Islet precursor cell (in vitro differentiated cells): Measurements from ENCODE around the gene NRN1L.

Experiments
- DNase-seq: peaks from one replicate; pipeline ENCODE4 v3.0.0-alpha.2; 2018

Gene NRN1L

DNA sequence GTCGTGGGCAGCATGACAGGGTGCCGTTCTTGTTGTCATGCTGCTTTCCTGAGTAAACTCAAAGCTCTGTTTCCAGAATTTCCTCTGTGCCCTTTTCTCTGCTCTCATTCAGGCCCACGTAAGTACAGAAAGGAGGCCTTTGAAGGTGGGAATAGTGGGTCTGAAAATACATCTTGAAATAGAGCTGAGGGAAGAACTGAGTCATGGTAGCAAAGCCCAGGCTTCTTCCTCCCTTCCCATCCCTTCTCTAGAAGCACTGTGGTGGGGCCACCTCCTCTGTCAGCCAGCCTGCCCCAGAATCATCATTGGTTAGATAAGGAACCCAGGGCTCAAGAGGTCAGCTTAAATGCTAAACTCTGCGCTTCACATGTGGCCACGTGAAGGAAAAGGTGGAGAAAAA, 37.5 kb downstream of the NRN1L start:
- DNase-seq = no peak

- DNase-seq = no peak
Measured at GRCh38 chr16:67922740-67923139, 38.1 kb downstream of the NRN1L start.

GRCh38 chr16:67923414-67924116, 38.9 kb downstream of the NRN1L start:
- DNase-seq = no peak

DNA sequence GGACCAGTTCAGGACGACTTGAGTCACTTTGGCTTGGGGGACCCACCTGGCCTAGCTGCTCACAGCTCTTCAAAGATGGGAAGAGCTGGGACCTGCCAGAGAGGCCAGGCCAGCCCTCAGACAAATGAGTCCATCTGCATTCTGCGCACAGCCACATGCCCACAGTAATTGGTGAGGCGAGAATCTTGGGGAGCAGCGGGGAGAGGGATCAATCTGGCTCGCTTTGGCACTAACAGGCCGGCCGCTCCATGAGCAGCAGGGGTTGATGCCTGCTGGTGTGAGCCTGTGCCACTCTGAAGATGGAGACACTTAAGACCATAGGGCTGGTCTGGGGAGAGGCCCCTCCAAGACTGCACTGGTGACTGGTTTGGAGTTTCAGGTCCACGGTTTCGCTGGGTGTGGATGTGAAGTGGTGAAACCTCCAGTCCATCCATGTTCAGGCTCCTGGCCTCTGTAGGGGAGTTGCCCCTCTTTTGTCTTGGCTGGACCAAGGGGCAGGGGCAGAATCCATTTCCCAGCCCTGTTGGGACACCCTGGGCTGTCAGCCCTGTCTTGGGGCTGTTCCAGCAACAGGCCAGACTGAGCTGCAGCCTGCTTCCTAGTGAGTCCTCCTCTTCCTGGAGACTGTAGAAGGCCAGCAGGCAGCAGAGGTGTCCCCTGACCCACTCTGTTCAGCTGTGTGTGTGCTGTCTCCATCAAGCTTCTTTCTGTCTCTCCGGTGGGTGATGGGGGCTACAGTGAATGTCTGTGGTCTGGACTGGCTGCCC, 39.6 kb downstream of the NRN1L start:
- no peak for DNase-seq

DNA sequence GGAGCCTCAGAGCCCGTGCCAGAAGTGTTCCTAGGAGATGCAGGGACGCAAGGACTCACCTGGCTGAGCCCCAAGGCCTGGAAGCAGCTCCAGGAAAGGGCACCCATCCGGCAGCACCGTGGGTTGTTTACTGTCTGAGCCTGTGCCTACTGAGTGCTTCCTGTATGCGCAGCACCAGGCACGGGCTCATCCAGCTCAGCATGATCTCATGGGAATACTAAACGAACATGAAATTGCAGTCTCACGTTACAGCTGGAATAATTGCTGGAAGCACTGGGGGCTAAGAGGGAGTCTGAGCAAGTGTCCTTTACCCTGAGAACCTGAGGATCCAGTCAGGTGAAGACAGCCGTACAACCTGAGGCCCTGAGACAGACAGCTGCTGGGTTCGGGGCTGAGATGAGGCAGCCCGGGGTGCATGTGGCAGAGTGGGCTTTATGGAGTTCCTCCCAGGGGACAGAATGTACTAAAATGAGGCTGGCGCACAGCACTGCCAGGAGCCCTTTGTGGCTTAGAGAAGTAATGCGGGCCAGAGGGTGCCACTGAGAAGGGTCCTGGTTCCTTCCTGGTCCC, 41.6 kb downstream of the NRN1L start:
- DNase-seq = no peak

DNA sequence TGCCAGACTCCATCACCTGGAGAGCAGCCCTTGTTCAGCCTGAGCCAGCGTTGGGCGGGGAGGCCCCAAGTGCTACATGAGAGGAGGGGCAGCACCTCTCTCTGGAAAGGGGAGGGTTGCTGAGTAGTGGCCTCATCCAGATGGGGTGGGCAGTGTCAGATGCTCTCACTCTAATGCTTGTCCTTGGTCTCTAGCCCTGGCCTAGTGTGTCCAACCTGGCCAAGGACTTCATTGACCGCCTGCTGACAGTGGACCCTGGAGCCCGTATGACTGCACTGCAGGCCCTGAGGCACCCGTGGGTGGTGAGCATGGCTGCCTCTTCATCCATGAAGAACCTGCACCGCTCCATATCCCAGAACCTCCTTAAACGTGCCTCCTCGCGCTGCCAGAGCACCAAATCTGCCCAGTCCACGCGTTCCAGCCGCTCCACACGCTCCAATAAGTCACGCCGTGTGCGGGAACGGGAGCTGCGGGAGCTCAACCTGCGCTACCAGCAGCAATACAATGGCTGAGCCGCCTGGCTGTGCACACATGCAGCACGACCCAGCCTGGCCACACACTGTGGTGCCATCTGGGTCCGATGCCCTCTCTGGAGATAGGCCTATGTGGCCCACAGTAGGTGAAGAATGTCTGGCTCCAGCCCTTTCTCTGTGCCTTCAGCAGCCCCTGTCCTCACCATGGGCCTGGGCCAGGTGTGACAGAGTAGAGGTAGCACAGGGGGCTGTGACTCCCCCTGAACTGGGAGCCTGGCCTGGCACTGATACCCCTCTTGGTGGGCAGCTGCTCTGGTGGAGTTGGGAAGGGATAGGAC, 42.7 kb downstream of the NRN1L start:
- DNase-seq = no peak

DNA sequence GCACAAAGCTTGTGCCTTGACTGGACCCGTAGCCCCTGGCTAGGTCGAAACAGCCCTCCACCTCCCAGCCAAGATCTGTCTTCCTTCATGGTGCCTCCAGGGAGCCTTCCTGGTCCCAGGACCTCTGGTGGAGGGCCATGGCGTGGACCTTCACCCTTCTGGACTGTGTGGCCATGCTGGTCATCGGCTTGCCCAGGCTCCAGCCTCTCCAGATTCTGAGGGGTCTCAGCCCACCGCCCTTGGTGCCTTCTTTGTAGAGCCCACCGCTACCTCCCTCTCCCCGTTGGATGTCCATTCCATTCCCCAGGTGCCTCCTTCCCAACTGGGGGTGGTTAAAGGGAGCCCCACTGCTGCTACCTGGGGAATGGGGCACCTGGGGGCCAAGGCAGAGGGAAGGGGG, 43.5 kb downstream of the NRN1L start:
- DNase-seq = no peak

- DNase-seq = peak; percentile 84
Measured at GRCh38 chr16:67928561-67929364, 44.1 kb downstream of the NRN1L start.

DNA sequence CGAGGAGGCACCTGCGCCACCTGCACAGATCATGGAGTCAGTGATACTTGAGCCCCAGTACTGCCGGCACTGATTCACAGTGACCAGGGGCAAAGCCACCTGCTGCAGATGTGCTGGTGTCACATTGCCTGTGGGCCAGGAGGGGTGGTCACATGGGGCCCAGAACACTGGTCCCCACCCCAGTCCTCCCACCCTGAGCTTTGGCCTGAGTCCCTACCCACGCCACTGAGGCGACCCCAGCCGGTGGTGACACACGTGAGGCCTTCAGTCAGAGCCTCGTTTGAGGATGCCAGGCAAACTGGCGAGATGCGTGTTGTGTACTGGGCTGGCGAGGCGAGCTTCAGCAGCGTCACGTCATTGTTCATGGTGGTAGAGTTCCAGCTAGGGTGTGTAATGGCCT, 45.5 kb downstream of the NRN1L start:
- no peak for DNase-seq

GRCh38 chr16:67930678-67931211, 46.1 kb downstream of the NRN1L start:
- DNase-seq = no peak

DNA sequence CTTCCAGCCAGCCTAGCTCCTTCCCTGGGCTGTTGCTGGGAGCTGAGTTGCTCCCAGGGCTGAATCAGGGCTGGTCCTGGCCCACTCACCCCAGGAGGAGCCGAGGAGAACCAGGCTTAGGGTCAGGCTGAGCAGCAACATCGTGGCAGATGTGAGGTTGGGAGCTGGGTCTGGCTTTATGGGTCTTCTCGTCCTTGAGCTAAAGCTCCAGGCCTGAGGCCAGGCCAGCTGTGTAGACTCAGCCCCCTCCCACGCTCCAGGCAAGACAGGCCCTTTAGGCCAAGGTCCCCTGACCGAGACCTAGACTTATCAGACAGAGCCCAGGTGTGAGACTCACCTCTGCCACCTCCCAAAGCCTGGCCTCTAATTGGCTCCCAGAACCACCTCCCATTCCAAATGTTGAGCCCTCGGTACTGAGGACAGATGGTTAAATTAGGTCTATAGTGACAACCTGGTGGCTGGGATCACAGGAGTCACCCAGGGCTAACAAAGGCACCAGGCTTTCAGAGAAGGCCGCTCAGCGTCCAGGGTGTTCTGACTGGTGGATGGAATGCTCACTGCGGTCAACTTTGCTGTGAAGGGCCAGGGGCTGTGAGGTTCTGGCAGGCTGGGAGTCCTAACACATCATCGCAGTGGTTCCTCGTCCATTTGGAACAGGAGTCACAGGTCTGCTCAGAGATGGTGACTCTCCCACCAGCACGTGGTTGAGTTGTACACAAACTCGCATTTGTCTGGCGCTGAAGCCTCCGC, 47.2 kb downstream of the NRN1L start, which contains the start of gene CTRL:
Gene CTRL, minus strand, starts transcription at position 151 of the 750 bp plus-strand sequence. Its CDS starts 10 bp downstream, at position 141.
- peak; percentile 71 for DNase-seq

DNA sequence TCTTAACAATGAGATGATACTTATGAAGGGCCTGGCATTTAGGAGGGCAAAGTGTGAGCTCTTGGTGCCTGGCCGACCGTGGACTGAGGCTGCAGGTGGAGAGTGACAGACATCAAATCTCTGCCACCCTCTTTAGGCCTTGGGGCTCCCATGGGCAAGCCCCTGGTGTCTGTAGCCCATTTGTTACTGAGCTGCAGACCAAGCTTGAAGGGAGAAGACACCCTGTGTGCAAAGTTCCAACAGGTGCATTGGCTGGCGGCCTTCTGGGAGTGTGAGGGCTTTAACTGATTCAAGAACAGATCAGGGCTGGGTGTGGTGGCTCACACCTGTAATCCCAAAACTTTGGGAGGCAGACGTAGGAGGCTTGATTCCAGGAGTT, 47.8 kb downstream of the NRN1L start:
- no peak for DNase-seq

DNA sequence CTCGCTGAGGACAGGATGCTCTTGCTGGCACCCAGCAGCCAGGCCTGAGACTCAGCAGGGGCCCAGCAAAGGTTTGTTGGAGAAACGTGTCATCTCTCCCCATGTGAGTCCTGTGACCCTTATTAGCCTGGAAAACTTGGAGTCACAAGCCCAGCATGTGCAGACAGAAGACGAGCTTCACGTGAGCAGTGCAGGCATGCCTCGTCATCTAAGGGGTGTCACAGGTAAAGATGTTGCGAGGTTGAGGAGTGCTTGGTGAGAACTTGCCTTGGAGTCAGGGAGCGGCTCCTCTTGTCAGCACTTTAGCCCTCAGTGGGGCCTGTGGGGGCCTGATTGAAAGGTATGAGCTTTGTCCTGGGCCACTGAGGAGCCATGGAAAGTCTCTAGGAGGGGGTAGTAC, 49.1 kb downstream of the NRN1L start:
- no peak for DNase-seq

DNA sequence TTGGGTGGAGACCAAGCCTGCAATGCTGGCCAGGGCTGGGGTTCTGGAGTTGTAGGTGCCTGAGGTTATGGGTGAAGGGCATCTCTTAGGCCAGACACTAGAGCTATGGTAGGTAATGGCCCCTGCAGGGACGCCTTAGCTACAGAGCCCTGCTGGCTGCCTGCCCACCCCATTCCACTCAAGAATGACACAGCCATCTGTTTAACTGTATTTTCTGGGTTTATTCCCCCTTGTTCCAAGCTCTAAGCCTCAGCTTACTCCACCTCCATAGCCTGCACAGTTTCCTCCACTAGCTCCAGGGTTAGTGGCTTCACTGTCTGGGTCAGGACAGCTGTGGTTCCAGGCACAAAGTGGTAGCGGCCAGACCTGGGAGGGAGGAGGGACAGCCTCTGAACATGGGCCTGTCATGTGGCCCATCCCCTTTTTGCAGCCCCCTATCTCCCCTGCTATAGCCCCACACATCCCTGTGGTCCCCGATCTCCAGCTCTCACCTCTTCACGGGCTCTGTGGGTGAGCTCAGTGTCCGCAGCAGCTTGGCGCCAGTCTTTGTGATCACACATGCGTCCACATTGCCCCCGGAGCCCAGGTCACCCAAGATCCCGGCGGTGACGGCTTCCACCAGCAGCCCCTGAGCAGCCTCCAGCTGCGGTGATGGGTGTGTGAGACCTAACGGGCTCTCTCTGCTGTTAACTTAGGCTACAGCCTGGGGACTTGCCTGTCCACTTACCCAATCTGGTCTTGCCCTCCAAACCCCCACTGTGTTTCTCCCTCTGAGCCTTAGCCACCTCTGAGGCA, 49.8 kb downstream of the NRN1L start:
- no peak for DNase-seq

- no peak for DNase-seq
Measured at GRCh38 chr16:67935101-67935401, 50.4 kb downstream of the NRN1L start.

DNA sequence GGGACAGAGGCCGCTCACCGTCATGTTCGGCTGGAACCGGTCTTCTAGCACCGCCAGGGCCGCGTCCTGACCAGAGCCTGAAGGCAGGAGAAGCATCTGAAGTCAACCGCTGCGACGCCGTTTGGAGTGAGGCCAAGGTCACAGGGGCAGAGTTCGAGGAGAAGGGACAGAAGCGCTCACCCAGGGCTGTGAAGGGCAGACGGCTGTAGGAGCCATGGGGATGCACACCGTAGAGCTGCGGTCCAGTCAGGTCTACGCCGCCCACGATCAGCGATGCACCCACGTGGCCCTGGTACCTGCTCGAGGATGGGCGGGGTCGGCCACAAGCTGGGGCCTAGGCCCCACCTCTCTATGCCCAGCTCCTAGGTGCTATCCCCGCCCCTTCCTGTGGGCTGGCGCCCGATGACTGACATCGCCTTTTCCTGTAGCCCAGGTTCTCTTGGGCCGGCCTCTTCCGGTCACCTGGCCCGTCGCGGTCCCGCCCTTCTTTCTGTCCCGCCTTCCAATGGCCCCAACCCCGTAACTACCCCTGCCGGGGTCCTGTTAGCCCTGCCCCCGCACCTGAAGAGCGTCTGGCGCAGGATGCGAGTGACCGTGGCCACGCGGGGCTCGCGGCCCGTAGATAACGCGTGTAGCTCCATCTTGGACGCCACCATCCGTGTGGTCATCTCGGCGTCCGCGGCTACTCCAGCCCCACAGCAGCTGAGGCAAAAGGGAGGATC, 50.9 kb downstream of the NRN1L start:
- DNase-seq = peak; percentile 99
